Measurements from ENCODE around the gene GPR151. TPM values are rescaled to one million over a fixed set of nuclear protein-coding genes. Genes with fewer than 3 reads are reported as not detected.

The GPR151 gene
- total and polyA plus RNA-seq, 9 of the 15 experiments (the other 6 are each of a cell fraction or from before 2014, with no cell fraction given): 0.06 TPM; not detected in 8

GRCh38 chr5:146533260-146533857 is 17.4 kb upstream of the GPR151 start (continued):
- TF ChIP-seq ZNF324 (CRISPR knock-in tag; IDR thresholded peaks at IDR 0.05) (no peak), NCOR1 (IDR thresholded peaks at IDR 0.05) (no peak), ZNF184 (CRISPR knock-in tag; IDR thresholded peaks at IDR 0.05) (no peak), NFE2L1 (tag; IDR thresholded peaks at IDR 0.05; ENCODE audit: borderline replicate concordance, low read depth) (no peak), TRIM24 (IDR thresholded peaks at IDR 0.05) (no peak), XRCC3 (IDR thresholded peaks at IDR 0.05) (no peak), NFRKB (IDR thresholded peaks at IDR 0.05; ENCODE audit: low read depth) (no peak), ZNF57 (CRISPR knock-in tag; IDR thresholded peaks at IDR 0.05) (no peak), KAT7 (CRISPR knock-in tag; IDR thresholded peaks at IDR 0.05; ENCODE audit: borderline replicate concordance) (no peak), ZSCAN29 (IDR thresholded peaks at IDR 0.05) (no peak), STAG1 (CRISPR knock-in tag; IDR thresholded peaks at IDR 0.05; ENCODE audit: borderline replicate concordance) (peak; percentile 38; the same call in 1 of the 2 replicates), SMC3 (conservative IDR thresholded peaks at IDR 0.05; ENCODE audit: insufficient read depth, low read depth, low read length) (peak; percentile 62), JUND (IDR thresholded peaks at IDR 0.05; ENCODE audit: borderline replicate concordance, low read depth, low read length) (no peak), JUND (tag; IDR thresholded peaks at IDR 0.05; ENCODE audit: borderline replicate concordance, low read depth, low read length) (no peak), ZNF785 (CRISPR knock-in tag; IDR thresholded peaks at IDR 0.05) (no peak), HCFC1 (IDR thresholded peaks at IDR 0.05; ENCODE audit: low read depth, low read length) (no peak), NFATC3 (IDR thresholded peaks at IDR 0.05) (no peak), FOS (IDR thresholded peaks at IDR 0.05; ENCODE audit: extremely low read depth, insufficient read length) (no peak)
- TF ChIP-seq, protein P1, sequence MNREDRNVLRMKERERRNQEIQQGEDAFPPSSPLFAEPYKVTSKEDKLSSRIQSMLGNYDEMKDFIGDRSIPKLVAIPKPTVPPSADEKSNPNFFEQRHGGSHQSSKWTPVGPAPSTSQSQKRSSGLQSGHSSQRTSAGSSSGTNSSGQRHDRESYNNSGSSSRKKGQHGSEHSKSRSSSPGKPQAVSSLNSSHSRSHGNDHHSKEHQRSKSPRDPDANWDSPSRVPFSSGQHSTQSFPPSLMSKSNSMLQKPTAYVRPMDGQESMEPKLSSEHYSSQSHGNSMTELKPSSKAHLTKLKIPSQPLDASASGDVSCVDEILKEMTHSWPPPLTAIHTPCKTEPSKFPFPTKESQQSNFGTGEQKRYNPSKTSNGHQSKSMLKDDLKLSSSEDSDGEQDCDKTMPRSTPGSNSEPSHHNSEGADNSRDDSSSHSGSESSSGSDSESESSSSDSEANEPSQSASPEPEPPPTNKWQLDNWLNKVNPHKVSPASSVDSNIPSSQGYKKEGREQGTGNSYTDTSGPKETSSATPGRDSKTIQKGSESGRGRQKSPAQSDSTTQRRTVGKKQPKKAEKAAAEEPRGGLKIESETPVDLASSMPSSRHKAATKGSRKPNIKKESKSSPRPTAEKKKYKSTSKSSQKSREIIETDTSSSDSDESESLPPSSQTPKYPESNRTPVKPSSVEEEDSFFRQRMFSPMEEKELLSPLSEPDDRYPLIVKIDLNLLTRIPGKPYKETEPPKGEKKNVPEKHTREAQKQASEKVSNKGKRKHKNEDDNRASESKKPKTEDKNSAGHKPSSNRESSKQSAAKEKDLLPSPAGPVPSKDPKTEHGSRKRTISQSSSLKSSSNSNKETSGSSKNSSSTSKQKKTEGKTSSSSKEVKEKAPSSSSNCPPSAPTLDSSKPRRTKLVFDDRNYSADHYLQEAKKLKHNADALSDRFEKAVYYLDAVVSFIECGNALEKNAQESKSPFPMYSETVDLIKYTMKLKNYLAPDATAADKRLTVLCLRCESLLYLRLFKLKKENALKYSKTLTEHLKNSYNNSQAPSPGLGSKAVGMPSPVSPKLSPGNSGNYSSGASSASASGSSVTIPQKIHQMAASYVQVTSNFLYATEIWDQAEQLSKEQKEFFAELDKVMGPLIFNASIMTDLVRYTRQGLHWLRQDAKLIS (CRISPR knock-in tag; IDR thresholded peaks at IDR 0.05): no peak
- TF ChIP-seq, protein P2, sequence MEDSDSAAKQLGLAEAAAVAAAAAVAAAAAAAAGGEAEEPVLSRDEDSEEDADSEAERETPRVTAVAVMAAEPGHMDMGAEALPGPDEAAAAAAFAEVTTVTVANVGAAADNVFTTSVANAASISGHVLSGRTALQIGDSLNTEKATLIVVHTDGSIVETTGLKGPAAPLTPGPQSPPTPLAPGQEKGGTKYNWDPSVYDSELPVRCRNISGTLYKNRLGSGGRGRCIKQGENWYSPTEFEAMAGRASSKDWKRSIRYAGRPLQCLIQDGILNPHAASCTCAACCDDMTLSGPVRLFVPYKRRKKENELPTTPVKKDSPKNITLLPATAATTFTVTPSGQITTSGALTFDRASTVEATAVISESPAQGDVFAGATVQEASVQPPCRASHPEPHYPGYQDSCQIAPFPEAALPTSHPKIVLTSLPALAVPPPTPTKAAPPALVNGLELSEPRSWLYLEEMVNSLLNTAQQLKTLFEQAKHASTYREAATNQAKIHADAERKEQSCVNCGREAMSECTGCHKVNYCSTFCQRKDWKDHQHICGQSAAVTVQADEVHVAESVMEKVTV (CRISPR knock-in tag; IDR thresholded peaks at IDR 0.05): peak; percentile 47; the same call in 1 of the 2 replicates
- TF ChIP-seq, protein P3, sequence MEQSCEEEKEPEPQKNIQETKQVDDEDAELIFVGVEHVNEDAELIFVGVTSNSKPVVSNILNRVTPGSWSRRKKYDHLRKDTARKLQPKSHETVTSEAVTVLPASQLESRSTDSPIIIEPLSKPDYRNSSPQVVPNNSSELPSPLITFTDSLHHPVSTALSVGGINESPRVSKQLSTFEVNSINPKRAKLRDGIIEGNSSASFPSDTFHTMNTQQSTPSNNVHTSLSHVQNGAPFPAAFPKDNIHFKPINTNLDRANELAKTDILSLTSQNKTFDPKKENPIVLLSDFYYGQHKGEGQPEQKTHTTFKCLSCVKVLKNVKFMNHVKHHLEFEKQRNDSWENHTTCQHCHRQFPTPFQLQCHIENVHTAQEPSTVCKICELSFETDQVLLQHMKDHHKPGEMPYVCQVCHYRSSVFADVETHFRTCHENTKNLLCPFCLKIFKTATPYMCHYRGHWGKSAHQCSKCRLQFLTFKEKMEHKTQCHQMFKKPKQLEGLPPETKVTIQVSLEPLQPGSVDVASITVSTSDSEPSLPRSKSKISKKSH (CRISPR knock-in tag; IDR thresholded peaks at IDR 0.05): no peak
- TF ChIP-seq, protein P4, sequence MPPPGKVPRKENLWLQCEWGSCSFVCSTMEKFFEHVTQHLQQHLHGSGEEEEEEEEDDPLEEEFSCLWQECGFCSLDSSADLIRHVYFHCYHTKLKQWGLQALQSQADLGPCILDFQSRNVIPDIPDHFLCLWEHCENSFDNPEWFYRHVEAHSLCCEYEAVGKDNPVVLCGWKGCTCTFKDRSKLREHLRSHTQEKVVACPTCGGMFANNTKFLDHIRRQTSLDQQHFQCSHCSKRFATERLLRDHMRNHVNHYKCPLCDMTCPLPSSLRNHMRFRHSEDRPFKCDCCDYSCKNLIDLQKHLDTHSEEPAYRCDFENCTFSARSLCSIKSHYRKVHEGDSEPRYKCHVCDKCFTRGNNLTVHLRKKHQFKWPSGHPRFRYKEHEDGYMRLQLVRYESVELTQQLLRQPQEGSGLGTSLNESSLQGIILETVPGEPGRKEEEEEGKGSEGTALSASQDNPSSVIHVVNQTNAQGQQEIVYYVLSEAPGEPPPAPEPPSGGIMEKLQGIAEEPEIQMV (tag; conservative IDR thresholded peaks at IDR 0.05; ENCODE audit: low read depth): no peak

Measured in K562 (cell line).